KMS-11 (cell line): ENCODE data around the gene NLRC5.
"Not testable (repeated sequence)": the region's sequence is repeated elsewhere in the genome, so short reads cannot be mapped to it uniquely, and the experiment has no call there.

Experiments used
- H2AFZ ChIP-seq: fragments of 200-600 bp; sonication (generic); 2 replicates; pipeline ENCODE4 v1.6.1; 2016; ENCODE audit warnings: antibody characterized with exemption, mixed run types, low read depth
- H3K27ac ChIP-seq: fragments of 200-600 bp; sonication (generic); 2 replicates; pipeline ENCODE4 v1.6.1; 2016; ENCODE audit warnings: mild to moderate bottlenecking, mixed run types
- H3K27me3 ChIP-seq: fragments of 200-600 bp; sonication (generic); 2 replicates; pipeline ENCODE4 v1.6.1; 2017; ENCODE audit warnings: mild to moderate bottlenecking, low read depth, mixed run types, moderate library complexity; ENCODE audit not compliant: insufficient read depth
- H3K36me3 ChIP-seq: fragments of 200-600 bp; sonication (generic); 2 replicates; pipeline ENCODE4 v1.6.1; 2017; ENCODE audit warnings: mild to moderate bottlenecking, mixed run types; ENCODE audit not compliant: insufficient read depth
- H3K4me1 ChIP-seq: fragments of 200-600 bp; sonication (generic); 2 replicates; pipeline ENCODE4 v1.6.1; 2016; ENCODE audit warnings: mild to moderate bottlenecking, low read depth, mixed run types; ENCODE audit not compliant: poor library complexity, severe bottlenecking
- H3K4me2 ChIP-seq: fragments of 200-600 bp; sonication (generic); 2 replicates; pipeline ENCODE4 v1.7.0; 2016; ENCODE audit warnings: mild to moderate bottlenecking, mixed run types
- H3K4me3 ChIP-seq: fragments of 200-600 bp; sonication (generic); IDR thresholded peaks from 2 replicates; pipeline ENCODE4 v1.6.1; 2017; ENCODE audit warnings: low read depth, low read length, mixed read lengths; ENCODE audit not compliant: insufficient read depth
- H3K79me2 ChIP-seq: fragments of 200-600 bp; sonication (generic); 2 replicates; pipeline ENCODE4 v1.6.1; 2016; ENCODE audit warnings: low read depth, mixed run types; ENCODE audit not compliant: insufficient read depth
- H3K9ac ChIP-seq: fragments of 200-600 bp; sonication (generic); 2 replicates; pipeline ENCODE4 v1.6.1; 2016; ENCODE audit warnings: mild to moderate bottlenecking, mixed run types
- H4K20me1 ChIP-seq: fragments of 200-600 bp; sonication (generic); 2 replicates; pipeline ENCODE4 v1.6.1; 2016; ENCODE audit warnings: mild to moderate bottlenecking, mixed run types; ENCODE audit not compliant: insufficient read depth
- TF ChIP-seq, protein P1 (sequence below): fragments of 200-600 bp; sonication (generic); conservative IDR thresholded peaks from 2 replicates; pipeline ENCODE4 v1.6.1; 2017; ENCODE audit warnings: low read depth, mild to moderate bottlenecking, antibody characterized with exemption, low read length, moderate library complexity, mixed read lengths

The NLRC5 gene

GRCh38 chr16:57098188-57098841, 109.0 kb downstream of the NLRC5 start:
- H3K4me3 ChIP-seq: no peak overlapping the region
- no peak overlapping the region for H3K27ac ChIP-seq
- TF ChIP-seq, protein P1, sequence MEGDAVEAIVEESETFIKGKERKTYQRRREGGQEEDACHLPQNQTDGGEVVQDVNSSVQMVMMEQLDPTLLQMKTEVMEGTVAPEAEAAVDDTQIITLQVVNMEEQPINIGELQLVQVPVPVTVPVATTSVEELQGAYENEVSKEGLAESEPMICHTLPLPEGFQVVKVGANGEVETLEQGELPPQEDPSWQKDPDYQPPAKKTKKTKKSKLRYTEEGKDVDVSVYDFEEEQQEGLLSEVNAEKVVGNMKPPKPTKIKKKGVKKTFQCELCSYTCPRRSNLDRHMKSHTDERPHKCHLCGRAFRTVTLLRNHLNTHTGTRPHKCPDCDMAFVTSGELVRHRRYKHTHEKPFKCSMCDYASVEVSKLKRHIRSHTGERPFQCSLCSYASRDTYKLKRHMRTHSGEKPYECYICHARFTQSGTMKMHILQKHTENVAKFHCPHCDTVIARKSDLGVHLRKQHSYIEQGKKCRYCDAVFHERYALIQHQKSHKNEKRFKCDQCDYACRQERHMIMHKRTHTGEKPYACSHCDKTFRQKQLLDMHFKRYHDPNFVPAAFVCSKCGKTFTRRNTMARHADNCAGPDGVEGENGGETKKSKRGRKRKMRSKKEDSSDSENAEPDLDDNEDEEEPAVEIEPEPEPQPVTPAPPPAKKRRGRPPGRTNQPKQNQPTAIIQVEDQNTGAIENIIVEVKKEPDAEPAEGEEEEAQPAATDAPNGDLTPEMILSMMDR: no peak
- H3K4me2 ChIP-seq: no peak overlapping the region
- H2AFZ ChIP-seq: no peak overlapping the region
- no peaks in the 10 kb centered on the region for H3K79me2 ChIP-seq
- H3K36me3 ChIP-seq: no peaks in the 10 kb centered on the region
- H3K27me3 ChIP-seq: no peaks in the 10 kb centered on the region
- no peak overlapping the region for H3K9ac ChIP-seq
- H3K4me1 ChIP-seq: no peaks in the 10 kb centered on the region
- no peaks in the 10 kb centered on the region for H4K20me1 ChIP-seq

DNA sequence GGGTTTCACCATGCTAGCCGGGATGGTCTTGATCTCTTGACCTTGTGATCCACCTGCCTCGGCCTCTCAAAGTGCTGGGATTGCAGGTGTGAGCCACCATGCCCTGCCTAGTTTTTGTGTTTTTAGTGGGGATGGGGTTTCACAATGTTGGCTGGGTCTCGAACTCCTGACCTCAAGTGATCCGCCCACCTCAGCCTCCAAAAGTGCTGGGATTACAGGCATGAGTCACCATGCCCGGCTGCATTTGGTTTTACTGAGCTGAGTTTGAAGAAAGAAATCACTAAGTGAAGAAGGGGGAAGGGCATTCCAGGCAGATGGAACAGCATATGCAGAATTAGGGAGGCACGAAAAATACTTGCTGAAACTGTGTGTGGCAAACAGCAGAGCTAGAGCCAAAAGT, 110.6 kb downstream of the NLRC5 start:
- H4K20me1 ChIP-seq, H3K4me1 ChIP-seq, H3K9ac ChIP-seq, H3K27ac ChIP-seq, H3K4me2 ChIP-seq, H2AFZ ChIP-seq, H3K36me3 ChIP-seq, H3K4me3 ChIP-seq, H3K79me2 ChIP-seq, H3K27me3 ChIP-seq: not testable (repeated sequence)

DNA sequence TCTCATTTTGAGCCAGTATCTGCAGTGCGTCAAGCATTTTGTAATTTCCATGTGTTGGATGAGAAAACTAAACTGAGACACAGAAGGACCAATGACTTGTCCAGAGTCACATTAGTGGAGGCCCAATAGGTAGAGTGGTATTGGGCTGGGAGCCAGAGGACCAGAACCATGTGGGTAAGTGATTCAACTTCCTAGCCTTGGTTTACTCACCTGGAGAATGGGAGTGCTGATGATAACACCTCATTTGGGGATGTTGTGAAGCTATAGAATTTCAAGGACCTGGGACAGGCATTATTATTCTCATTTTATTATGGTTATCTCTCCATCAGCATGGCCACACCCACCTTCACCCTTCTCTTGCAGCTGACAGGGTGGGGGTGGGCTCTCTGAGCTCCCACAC, 111.1 kb downstream of the NLRC5 start:
- H3K4me1 ChIP-seq: peaks cover 6% of the 10 kb centered on the region
- no peaks in the 10 kb centered on the region for H3K27me3 ChIP-seq
- H4K20me1 ChIP-seq: no peaks in the 10 kb centered on the region
- no peaks in the 10 kb centered on the region for H3K36me3 ChIP-seq
- no peak overlapping the region for H2AFZ ChIP-seq
- no peak overlapping the region for H3K4me2 ChIP-seq
- H3K4me3 ChIP-seq: no peak overlapping the region
- H3K79me2 ChIP-seq: no peaks in the 10 kb centered on the region
- TF ChIP-seq, protein P1: no peak
- H3K27ac ChIP-seq: no peak overlapping the region
- no peak overlapping the region for H3K9ac ChIP-seq

- TF ChIP-seq, protein P1: no peak
- Histone ChIP-seq H3K79me2 (no peaks in the 10 kb centered on the region), H2AFZ (no peak overlapping the region), H3K9ac (no peak overlapping the region), H3K27ac (no peak overlapping the region), H3K4me3 (no peak overlapping the region), H3K4me2 (no peak overlapping the region), H3K4me1 (peaks cover 10% of the 10 kb centered on the region), H3K27me3 (no peaks in the 10 kb centered on the region), H3K36me3 (no peaks in the 10 kb centered on the region), H4K20me1 (no peaks in the 10 kb centered on the region)
Measured at GRCh38 chr16:57102888-57103851, 113.8 kb downstream of the NLRC5 start.
